K562 (cell line): ENCODE data around the gene MAB21L4. TPM values are rescaled to one million over a fixed set of nuclear protein-coding genes. Genes with fewer than 3 reads are reported as not detected.

Experiments used
- ATAC-seq: fragments of 200-7000 bp; cut with Tn5 transposase; 3 replicates; pipeline ENCODE4 v1.9.1; 2020; ENCODE audit warnings: moderate library complexity
- BruUV-seq: library from RNA; stranded (reverse); fragments of 400-500 nt; replicated peaks from 2 replicates; lab custom pipeline; 2021; lab: Mats Ljungman, UMichigan
- CTCF ChIA-PET: fragments of 300-600 bp; formaldehyde crosslinking; extraction: SDS; loops from one replicate; lab custom pipeline; 2021; ENCODE audit warnings: low intra/inter-chr PET ratio; lab: Yijun Ruan, JAX
- POLR2A ChIA-PET: fragments of 300-600, 350-650 bp; sonication (Branson Sonifier 250); formaldehyde crosslinking; extraction: SDS; loops from one replicate; lab custom pipeline; 2021; ENCODE audit warnings: antibody characterized with exemption, inconsistent platforms; lab: Yijun Ruan, JAX
- DNase-seq, 4 experiments: peaks; one replicate each; pipeline versions ENCODE4 v3.0.0 to v3.0.0-alpha.2; 2011 to 2018; ENCODE audit warnings: low spot score in 3 of 4, mixed read lengths in 3 of 4; ENCODE audit errors: extremely low read depth in 1 of 4
- FAIRE-seq: peaks from 2 replicates; lab custom pipeline; 2011; peaks lifted over from hg19 to GRCh38; lab: Jason Lieb, UNC
- H2AFZ ChIP-seq: 2 replicates; pipeline ENCODE4 v1.6.0; 2011; ENCODE audit warnings: low read depth, low read length, control low read depth, inconsistent platforms
- H3K27ac ChIP-seq: fragments of 200-600 bp; 3 replicates; pipeline ENCODE4 v1.8.0; 2011; ENCODE audit warnings: low read depth, mild to moderate bottlenecking, control low read depth, inconsistent platforms, low read length, moderate library complexity, mixed read lengths; ENCODE audit errors: extremely low read depth
- H3K27me3 ChIP-seq, 2 experiments: fragments of 300-600 bp in 1 of 2; 2 replicates in 1 of 2; 3 replicates in 1 of 2; pipeline versions ENCODE4 v1.6.0 to v1.8.0; 2011; ENCODE audit warnings: inconsistent platforms in 2 of 2, low read length in 2 of 2, mild to moderate bottlenecking in 1 of 2, mixed read lengths in 1 of 2, moderate library complexity in 1 of 2; ENCODE audit not compliant: control insufficient read depth in 2 of 2, insufficient read depth in 2 of 2
- H3K36me3 ChIP-seq: fragments of 300-600 bp; 3 replicates; pipeline ENCODE4 v1.8.0; 2011; ENCODE audit warnings: mild to moderate bottlenecking, low read length, inconsistent platforms; ENCODE audit not compliant: control insufficient read depth, insufficient read depth
- H3K4me1 ChIP-seq, 2 experiments: fragments of 200-600 bp in 1 of 2; replicated peaks in 1 of 2; 2 replicates in 1 of 2; 3 replicates in 1 of 2; pipeline versions ENCODE4 v1.5.1 to v1.8.0; 2011; ENCODE audit warnings: inconsistent platforms in 2 of 2, low read length in 2 of 2, mild to moderate bottlenecking in 1 of 2, mixed read lengths in 1 of 2, moderate library complexity in 1 of 2; ENCODE audit not compliant: control insufficient read depth in 2 of 2, insufficient read depth in 2 of 2
- H3K4me2 ChIP-seq: 2 replicates; pipeline ENCODE4 v1.6.1; 2011; ENCODE audit warnings: low read length, control low read depth, inconsistent platforms, mixed read lengths; ENCODE audit not compliant: insufficient read depth
- H3K4me3 ChIP-seq: fragments of 200-600 bp; sonication (generic), shearing (Covaris generic); 2 replicates; pipeline ENCODE4 v1.5.1; 2016; ENCODE audit warnings: control low read depth, inconsistent platforms
- H3K79me2 ChIP-seq: fragments of 200-600 bp; 3 replicates; pipeline ENCODE4 v1.8.0; 2011; ENCODE audit warnings: low read length, inconsistent platforms; ENCODE audit not compliant: control insufficient read depth, insufficient read depth
- H3K9ac ChIP-seq, 2 experiments: 2 replicates each; pipeline versions ENCODE4 v1.6.0 to v1.6.1; 2011; ENCODE audit warnings: low read depth in 2 of 2, low read length in 2 of 2, control low read depth in 1 of 2, inconsistent platforms in 1 of 2, mild to moderate bottlenecking in 1 of 2, mixed read lengths in 1 of 2; ENCODE audit not compliant: insufficient read depth in 1 of 2
- H3K9me1 ChIP-seq: one replicate; pipeline ENCODE4 v1.6.0; 2011; ENCODE audit warnings: inconsistent platforms, mild to moderate bottlenecking, low read length, moderate library complexity; ENCODE audit not compliant: control insufficient read depth, insufficient read depth
- H3K9me3 ChIP-seq: replicated peaks from 2 replicates; pipeline ENCODE4 v1.5.1; 2011; ENCODE audit warnings: low read depth, low read length, inconsistent platforms; ENCODE audit not compliant: control insufficient read depth, insufficient read depth
- H4K20me1 ChIP-seq: replicated peaks from 2 replicates; pipeline ENCODE4 v1.6.1; 2011; ENCODE audit warnings: low read length, inconsistent platforms, mixed read lengths; ENCODE audit not compliant: control insufficient read depth, insufficient read depth
- ADNP ChIP-seq: fragments of 200-800 bp; sonication (Bioruptor generic); IDR thresholded peaks from 2 replicates; pipeline ENCODE4 v1.6.1; 2016; ENCODE audit warnings: missing genetic modification characterization, missing compliant biosample characterization
- ATF4 ChIP-seq: fragments of 450-650 bp; formaldehyde crosslinking; IDR thresholded peaks from 2 replicates; pipeline ENCODE4 v1.4.0; 2022; ENCODE audit warnings: mild to moderate bottlenecking, moderate library complexity
- BHLHE40 ChIP-seq: IDR thresholded peaks from 2 replicates; pipeline ENCODE4 v1.6.1; 2011; ENCODE audit warnings: low read length, improper control_type of control experiment
- BRF2 ChIP-seq: IDR thresholded peaks from 3 replicates; pipeline ENCODE4 v1.6.1; 2011; ENCODE audit warnings: borderline replicate concordance, mild to moderate bottlenecking; ENCODE audit not compliant: insufficient read length, insufficient read depth
- KDM2B ChIP-seq: fragments of 250-450 bp; sonication (Bioruptor Pico); IDR thresholded peaks from 2 replicates; pipeline ENCODE4 v1.8.0; 2021; ENCODE audit warnings: mild to moderate bottlenecking, moderate library complexity
- PHF20 ChIP-seq: fragments of 450-650 bp; IDR thresholded peaks from 2 replicates; pipeline ENCODE4 v1.6.1; 2018; ENCODE audit not compliant: partially characterized antibody
- PYGO2 ChIP-seq: fragments of 450-650 bp; IDR thresholded peaks from 2 replicates; pipeline ENCODE4 v1.6.1; 2016; ENCODE audit warnings: mild to moderate bottlenecking, missing genetic modification characterization, moderate library complexity, missing compliant biosample characterization
- SPI1 ChIP-seq: IDR thresholded peaks from 2 replicates; pipeline ENCODE4 v1.6.1; 2011; ENCODE audit warnings: low read depth, low read length, control low read depth, borderline replicate concordance
- TAF1 ChIP-seq: IDR thresholded peaks from 2 replicates; pipeline ENCODE4 v1.6.1; 2011; ENCODE audit warnings: mild to moderate bottlenecking, low read length, moderate library complexity; ENCODE audit not compliant: insufficient read depth, control insufficient read depth, severe bottlenecking; ENCODE audit errors: extremely low read depth
- TRIM24 ChIP-seq, 2 experiments: fragments of 450-650 bp; IDR thresholded peaks; 2 replicates each; pipeline ENCODE4 v1.6.1; 2016
- ZNF124 ChIP-seq: sonication (generic); formaldehyde crosslinking; IDR thresholded peaks from 2 replicates; pipeline ENCODE4 v1.8.1; 2022; ENCODE audit warnings: missing genetic modification reagents
- ZNF175 ChIP-seq: fragments of 200-800 bp; sonication (Bioruptor generic); IDR thresholded peaks from 2 replicates; pipeline ENCODE4 v1.6.1; 2016; ENCODE audit warnings: low read depth, mild to moderate bottlenecking, missing genetic modification characterization, missing compliant biosample characterization
- ZNF830 ChIP-seq: fragments of 250-450 bp; sonication (Bioruptor Pico); IDR thresholded peaks from 2 replicates; pipeline ENCODE4 v1.5.0; 2021; ENCODE audit warnings: mild to moderate bottlenecking
- WGBS: fragments of 100-300 bp; shearing (Covaris generic); methylation state at CpG from one replicate; pipeline ENCODE4 v1.1.6; 2016; ENCODE audit warnings: low coverage, mixed read lengths; ENCODE audit not compliant: insufficient coverage; ENCODE audit errors: missing lambda C conversion rate; 5-methylcytosine and 5-hydroxymethylcytosine counted together
- in situ Hi-C: fragments of 300-500 bp; cut with MboI; formaldehyde crosslinking; loops from 4 replicates; pipeline ENCODE4 v1.15.0; 2018; ENCODE audit warnings: inconsistent platforms, mixed read lengths
- intact Hi-C: fragments of 100-400 bp; cut with micrococcal nuclease; formaldehyde crosslinking; loops from 2 replicates; pipeline ENCODE4 v1.14.2; 2022
- polyA plus RNA-seq, 8 experiments: library from polyadenylated mRNA; depleted of rRNA in 4 of 8; stranded (reverse) in 5 of 8; unstranded in 3 of 8; fragments of >200 nt; fragmentation: Nextera tagmentation in 2 of 8; fragmentation: Illumina TruSeq in 1 of 8; extraction: Ambion mirVana in 2 of 8; extraction: Trizol in 1 of 8; gene quantifications; 2 replicates each; pipeline versions ENCODE4 v1.2.1 to v1.2.3, GENCODE V29; 2011 to 2014; ENCODE audit warnings: inconsistent platforms in 1 of 8, missing spikeins in 1 of 8
- total RNA-seq, 7 experiments: library from RNA; depleted of rRNA in 6 of 7; stranded (reverse); fragments of >200 nt in 6 of 7; fragmentation: Illumina TruSeq in 2 of 7; extraction: Trizol in 2 of 7; gene quantifications; 2 replicates each; pipeline versions ENCODE4 v1.2.1 to v1.2.3, GENCODE V29; 2011 to 2021; ENCODE audit warnings: low replicate concordance in 1 of 7
- TF ChIP-seq, protein P1 (sequence below): sonication (generic); formaldehyde crosslinking; IDR thresholded peaks from 2 replicates; pipeline ENCODE4 v1.8.0; 2022; ENCODE audit warnings: mild to moderate bottlenecking, missing genetic modification reagents
- TF ChIP-seq, protein P2 (sequence below): fragments of 450-650 bp; IDR thresholded peaks from 2 replicates; pipeline ENCODE4 v1.6.1; 2016; ENCODE audit warnings: borderline replicate concordance

MAB21L4 gene
- total and polyA plus RNA-seq, 9 of the 15 experiments (the other 6 are each of a cell fraction or from before 2014, with no cell fraction given), result 0.03 TPM; not detected in 8

- TF ChIP-seq, protein P1, sequence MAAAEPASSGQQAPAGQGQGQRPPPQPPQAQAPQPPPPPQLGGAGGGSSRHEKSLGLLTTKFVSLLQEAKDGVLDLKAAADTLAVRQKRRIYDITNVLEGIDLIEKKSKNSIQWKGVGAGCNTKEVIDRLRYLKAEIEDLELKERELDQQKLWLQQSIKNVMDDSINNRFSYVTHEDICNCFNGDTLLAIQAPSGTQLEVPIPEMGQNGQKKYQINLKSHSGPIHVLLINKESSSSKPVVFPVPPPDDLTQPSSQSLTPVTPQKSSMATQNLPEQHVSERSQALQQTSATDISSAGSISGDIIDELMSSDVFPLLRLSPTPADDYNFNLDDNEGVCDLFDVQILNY, result no peak
- TF ChIP-seq ZNF175 (CRISPR knock-in tag), result no peak
Observed at GRCh38 chr2:240932724-240933047, 36.7 kb upstream of the MAB21L4 start (continued).

DNA sequence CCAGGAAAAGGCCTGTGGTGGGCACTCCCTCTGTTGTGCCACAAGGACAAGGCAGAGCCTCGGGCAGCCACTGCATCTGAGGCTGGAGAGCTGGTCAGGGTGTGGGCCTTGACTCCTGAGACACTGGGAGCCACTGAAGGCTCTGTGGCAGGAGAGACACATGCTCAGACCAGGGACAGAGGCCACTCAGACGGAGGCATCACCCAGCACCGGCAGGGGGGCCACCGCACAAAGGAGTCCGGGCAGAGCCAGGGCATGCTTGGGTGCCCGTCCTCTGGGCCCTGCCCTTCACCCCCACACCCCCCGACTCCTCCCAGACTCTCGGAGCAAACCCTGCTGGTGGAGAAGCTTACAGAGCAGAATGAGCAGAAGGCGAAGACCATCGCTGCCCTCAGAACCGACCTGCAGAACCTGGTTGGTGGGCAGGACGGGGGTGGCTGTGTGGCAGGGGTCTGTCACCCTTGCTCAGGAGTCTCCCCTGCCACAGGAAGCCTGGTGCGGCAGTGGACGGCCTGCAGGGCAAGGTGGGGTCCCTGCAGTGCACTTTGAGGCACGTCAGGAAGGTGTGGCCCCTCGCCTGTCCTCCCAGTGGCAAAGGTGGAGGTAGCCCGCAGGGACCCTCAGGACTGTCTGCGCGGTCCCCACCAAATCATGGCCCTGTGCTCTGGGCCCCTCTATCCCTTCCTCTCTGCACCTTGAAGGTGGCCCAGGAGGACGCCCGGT is 36.2 kb upstream of the MAB21L4 start:
- ChIA-PET POLR2A (no interaction called here), CTCF (no interaction called here)
- under 1% methylated on average over 15 of the region's 21 CpGs for WGBS
- Histone ChIP-seq H3K27ac (no peak overlapping the region), H3K4me3 (no peak overlapping the region), H3K79me2 (no peaks in the 10 kb centered on the region), H3K27me3 (peaks cover 0 to 68% of the 10 kb centered on the region in 2 experiments; a peak in 3 of 5 replicates), H3K9me1 (no peaks in the 10 kb centered on the region), H3K4me2 (no peak overlapping the region), H4K20me1 (no peaks in the 10 kb centered on the region), H3K9me3 (no peaks in the 10 kb centered on the region), H3K36me3 (no peaks in the 10 kb centered on the region), H3K9ac (no peak overlapping the region; a peak in 1 of 4 replicates), H3K4me1 (no peaks in the 10 kb centered on the region; a peak in 1 of 5 replicates), H2AFZ (no peak overlapping the region)
- in situ Hi-C loops (no loop called here), intact Hi-C loops (no loop called here)
- DNase-seq, result no peak
- ATAC-seq, result no peak
- no peak for FAIRE-seq
- no TSS peak for BruUV-seq
- TF ChIP-seq BRF2 (no peak), TAF1 (no peak), TRIM24 (IDR thresholded peaks at IDR 0.05) (no peak), BHLHE40 (no peak), PHF20 (no peak), ZNF124 (no peak), ATF4 (CRISPR knock-in tag) (no peak), ADNP (tag) (no peak), SPI1 (no peak), KDM2B (no peak), PYGO2 (no peak), ZNF830 (CRISPR knock-in tag) (no peak)
- TF ChIP-seq, protein P2, sequence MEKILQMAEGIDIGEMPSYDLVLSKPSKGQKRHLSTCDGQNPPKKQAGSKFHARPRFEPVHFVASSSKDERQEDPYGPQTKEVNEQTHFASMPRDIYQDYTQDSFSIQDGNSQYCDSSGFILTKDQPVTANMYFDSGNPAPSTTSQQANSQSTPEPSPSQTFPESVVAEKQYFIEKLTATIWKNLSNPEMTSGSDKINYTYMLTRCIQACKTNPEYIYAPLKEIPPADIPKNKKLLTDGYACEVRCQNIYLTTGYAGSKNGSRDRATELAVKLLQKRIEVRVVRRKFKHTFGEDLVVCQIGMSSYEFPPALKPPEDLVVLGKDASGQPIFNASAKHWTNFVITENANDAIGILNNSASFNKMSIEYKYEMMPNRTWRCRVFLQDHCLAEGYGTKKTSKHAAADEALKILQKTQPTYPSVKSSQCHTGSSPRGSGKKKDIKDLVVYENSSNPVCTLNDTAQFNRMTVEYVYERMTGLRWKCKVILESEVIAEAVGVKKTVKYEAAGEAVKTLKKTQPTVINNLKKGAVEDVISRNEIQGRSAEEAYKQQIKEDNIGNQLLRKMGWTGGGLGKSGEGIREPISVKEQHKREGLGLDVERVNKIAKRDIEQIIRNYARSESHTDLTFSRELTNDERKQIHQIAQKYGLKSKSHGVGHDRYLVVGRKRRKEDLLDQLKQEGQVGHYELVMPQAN, result no peak
